SIG-M5 (cell line): ENCODE data around the gene TPBGL.

Source experiments
- DNase-seq: peaks from one replicate; lab custom pipeline; 2025; lab: John Stamatoyannopoulos, UW

TPBGL gene

GRCh38 chr11:75240311-75241035 lies at the start of gene TPBGL:
TSS of gene TPBGL (plus strand) at chr11:75240774. CDS start at chr11:75241050, 276 bp downstream.
- DNase-seq, result no peak

GRCh38 chr11:75191330-75191717 lies 49.2 kb upstream of the TPBGL start:
- no peak for DNase-seq

- no peak for DNase-seq
Measured at GRCh38 chr11:75193271-75193670, 47.3 kb upstream of the TPBGL start.

- no peak for DNase-seq
Measured at GRCh38 chr11:75193711-75194110, 46.9 kb upstream of the TPBGL start.

DNA sequence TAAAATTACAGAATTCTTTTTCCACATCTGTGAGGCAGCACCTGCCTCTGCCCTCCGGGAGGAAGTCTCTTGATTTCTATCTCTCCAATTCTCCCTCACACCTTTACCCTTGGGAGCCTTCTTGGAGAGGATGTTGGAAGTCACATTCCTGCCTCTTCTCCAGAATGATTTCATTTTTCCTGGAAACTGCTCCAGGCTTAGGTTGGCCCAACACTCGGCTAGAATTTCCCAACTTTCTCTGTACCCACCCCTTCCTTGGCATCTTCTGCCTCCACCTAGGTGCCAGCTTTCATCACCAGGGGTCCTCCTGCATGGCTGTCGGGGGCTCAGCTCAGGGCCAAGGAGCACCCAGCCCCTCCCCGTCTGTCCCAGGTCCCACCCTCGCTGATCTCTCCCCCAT lies 46.4 kb upstream of the TPBGL start:
- DNase-seq, result no peak

GRCh38 chr11:75195167-75195962 lies 45.2 kb upstream of the TPBGL start:
- no peak for DNase-seq

DNA sequence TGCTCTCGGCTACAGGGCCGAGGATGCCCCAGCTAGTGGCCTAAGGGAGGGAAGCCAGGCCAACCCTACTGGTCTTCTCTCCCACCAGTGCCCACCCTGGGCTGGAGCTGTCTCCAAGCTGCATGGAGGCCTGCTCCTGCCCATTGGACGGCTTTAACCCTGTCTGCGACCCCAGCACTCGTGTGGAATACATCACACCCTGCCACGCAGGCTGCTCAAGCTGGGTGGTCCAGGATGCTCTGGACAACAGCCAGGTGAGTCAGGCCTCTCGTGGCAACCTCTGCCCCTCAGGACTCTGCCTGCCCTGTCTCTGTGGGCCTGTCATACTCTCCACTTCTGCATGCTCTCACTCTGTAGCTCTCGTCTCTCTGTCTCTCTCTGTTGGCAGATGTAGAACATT lies 44.1 kb upstream of the TPBGL start:
- DNase-seq, result no peak

- no peak for DNase-seq
Measured at GRCh38 chr11:75197512-75198277, 42.9 kb upstream of the TPBGL start.

DNA sequence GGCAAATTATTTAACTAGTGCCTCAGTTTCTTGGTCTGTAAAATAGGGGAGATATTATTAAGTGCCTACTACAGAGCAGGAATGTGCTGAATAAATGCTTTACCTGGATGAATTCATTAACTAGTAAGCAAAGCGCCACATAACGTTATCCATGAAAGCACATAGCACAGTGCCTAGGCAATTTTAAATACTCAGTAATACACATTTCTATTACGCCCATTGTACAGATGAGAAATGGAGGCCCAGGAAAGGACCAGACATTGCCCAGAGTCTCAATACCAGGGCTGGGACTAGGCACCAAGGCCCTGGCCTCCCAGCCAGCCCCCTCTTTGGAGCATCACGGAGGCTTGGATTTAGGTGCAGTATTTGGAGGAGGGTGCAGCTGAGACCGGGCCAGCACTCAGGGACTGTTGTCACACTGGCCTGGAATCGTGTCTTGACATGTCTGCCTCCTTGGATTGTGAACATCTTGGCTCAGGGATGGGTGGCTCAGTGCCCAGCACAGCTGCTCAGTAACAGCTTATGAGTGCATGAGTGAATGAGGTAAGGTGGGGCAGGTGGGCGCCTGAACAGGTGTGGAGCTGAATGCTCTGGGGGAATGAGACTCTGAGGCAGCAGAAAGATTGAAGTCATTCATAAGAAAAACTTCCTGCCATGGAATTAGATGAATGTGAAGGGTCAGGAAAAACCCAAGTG lies 42.1 kb upstream of the TPBGL start:
- DNase-seq, result no peak

- no peak for DNase-seq
Measured at GRCh38 chr11:75199412-75199955, 41.1 kb upstream of the TPBGL start.

- DNase-seq, result no peak
Measured at GRCh38 chr11:75200051-75200450, 40.5 kb upstream of the TPBGL start.

DNA sequence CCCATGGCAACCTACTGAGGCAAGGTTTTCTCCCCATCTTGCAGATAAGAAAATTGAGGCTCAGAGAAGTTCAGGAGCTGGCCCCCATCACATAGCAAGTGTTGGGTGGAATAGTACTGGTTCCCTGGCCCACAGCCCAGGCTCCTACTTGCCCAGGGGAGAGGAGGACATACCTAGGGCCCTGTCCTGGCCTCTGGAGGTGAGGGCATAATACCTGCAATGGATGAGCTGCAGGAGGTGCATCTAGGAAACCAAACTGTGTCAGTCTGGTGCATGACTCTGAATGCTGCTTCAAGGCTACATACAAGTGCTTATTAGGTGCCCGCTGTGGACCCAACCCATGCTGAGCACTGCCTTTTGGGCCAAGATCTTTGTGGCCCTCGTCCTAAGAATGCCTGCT lies 40.0 kb upstream of the TPBGL start:
- DNase-seq, result no peak

DNA sequence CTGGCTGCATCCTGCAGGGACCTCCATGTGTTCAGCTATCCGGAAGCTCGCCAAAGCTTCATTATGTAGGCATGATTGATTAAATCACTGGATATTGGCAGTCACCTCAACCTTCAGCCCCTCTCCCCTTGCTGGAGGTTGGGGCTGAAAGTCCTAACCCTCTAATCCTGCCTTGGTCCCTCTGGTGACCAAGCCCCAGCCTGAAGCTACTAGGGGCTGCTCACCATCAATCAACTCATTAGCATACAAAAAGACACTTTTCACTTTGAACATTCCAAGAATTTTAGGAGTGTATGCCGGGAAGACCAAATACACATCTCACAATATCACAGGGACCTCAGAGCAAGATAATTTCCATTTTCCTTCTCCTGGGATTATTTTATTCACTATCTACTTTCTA lies 38.8 kb upstream of the TPBGL start:
- no peak for DNase-seq

GRCh38 chr11:75202195-75202594 lies 38.4 kb upstream of the TPBGL start:
- no peak for DNase-seq

GRCh38 chr11:75203138-75203537 lies 37.4 kb upstream of the TPBGL start:
- no peak for DNase-seq

DNA sequence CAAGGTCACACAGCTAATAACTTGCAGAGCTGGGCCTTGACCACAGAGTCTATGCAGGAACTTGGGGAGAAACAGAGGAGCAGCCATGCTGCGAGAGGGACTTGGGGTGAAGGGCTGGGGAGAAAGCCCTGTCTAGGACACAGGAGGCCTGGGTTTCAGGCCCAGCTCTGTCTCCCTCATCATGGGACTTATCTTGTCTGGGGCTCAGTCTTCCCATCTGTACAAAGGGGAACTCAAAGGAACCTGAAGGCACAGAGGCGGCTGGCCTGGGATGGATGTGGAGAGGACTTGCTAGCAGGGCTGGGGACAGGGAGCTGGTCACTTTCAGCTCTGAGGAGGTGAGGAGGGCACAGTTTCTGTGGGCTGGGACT lies 36.9 kb upstream of the TPBGL start:
- DNase-seq, result no peak

- DNase-seq, result no peak
Measured at GRCh38 chr11:75204012-75204674, 36.4 kb upstream of the TPBGL start.

- DNase-seq, result no peak
Measured at GRCh38 chr11:75204685-75205563, 35.6 kb upstream of the TPBGL start.

DNA sequence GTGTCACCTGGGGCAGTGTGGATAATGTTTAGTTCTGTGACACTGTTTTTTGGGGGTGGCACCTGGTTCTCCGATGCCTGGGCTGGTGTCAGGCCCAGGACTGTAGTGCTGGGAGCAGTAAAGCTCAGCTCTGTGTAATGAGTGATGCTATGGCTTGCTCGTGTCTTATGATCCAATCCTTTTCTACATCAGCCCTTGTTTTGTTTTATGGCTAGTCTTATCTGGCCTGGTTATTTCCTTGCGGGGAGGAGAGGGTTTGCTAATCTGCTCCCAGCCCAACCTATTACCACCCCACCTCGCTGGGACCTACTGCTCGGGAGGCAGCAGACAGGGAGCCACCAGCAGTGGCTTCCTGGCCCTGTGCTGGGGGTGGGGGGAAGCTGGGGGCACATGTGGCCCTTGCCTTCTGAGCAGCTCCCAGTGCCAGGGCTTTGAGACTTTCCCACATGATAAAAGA lies 35.0 kb upstream of the TPBGL start:
- DNase-seq, result no peak

DNA sequence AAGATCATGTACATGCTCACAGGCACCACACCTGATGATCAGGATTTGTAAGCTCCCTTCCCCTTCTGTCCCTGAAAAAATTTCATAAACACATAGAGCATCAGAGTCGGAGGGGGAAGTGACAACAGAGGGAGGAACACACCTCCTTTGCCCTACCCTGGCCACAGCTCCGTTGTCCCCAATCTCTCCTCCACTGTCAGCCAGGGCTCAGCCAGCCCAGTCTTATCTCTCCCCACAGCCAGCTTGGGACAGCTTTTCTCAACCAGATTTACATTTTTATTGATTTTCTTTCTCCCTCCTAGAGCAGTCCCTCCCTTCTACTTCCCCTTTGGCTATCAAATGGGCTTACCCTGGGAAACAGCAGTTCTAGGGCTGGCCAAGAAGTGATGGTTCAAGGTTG lies 32.1 kb upstream of the TPBGL start:
- DNase-seq, result no peak
